GM18508 (cell line): ENCODE results near the gene FGF8.
"Not testable (repeated sequence)": the region's sequence is repeated elsewhere in the genome, so short reads cannot be mapped to it uniquely, and the experiment has no call there.

ENCODE experiments used
- ATAC-seq: cut with Tn5 transposase; IDR thresholded peaks from one replicate; pipeline ENCODE4 v1.9.1; 2021; ENCODE audit warnings: moderate number of reproducible peaks; ENCODE audit not compliant: insufficient read depth, unreplicated experiment

The FGF8 gene

GRCh38 chr10:101775273-101776160 is at the start of gene FGF8:
FGF8 (minus strand) TSS chr10:101776114; CDS start chr10:101775900, 214 bp downstream.
- ATAC-seq, result no peak

- ATAC-seq, result no peak
Observed at GRCh38 chr10:101824736-101825135, 48.8 kb upstream of the FGF8 start.

GRCh38 chr10:101818872-101819633 is 43.1 kb upstream of the FGF8 start:
- ATAC-seq, result peak; percentile 2

- ATAC-seq, result peak; percentile 76
Observed at GRCh38 chr10:101818119-101818871, 42.4 kb upstream of the FGF8 start, which contains the start of gene OGA. OGA (minus strand) TSS chr10:101818444; CDS start chr10:101818022, 422 bp downstream.

- no peak for ATAC-seq
Observed at GRCh38 chr10:101817337-101818118, 41.6 kb upstream of the FGF8 start.

- no peak for ATAC-seq
Observed at GRCh38 chr10:101816913-101817336, 41.0 kb upstream of the FGF8 start.

- ATAC-seq, result no peak
Observed at GRCh38 chr10:101816376-101816775, 40.5 kb upstream of the FGF8 start.

- no peak for ATAC-seq
Observed at GRCh38 chr10:101814466-101815071, 38.7 kb upstream of the FGF8 start.

GRCh38 chr10:101812606-101813005 is 36.7 kb upstream of the FGF8 start:
- ATAC-seq, result no peak

- no peak for ATAC-seq
Observed at GRCh38 chr10:101807158-101807557, 31.2 kb upstream of the FGF8 start.

GRCh38 chr10:101803511-101803910 is 27.6 kb upstream of the FGF8 start:
- no peak for ATAC-seq

- ATAC-seq, result no peak
Observed at GRCh38 chr10:101797403-101798059, 21.6 kb upstream of the FGF8 start.

GRCh38 chr10:101793526-101793925 is 17.6 kb upstream of the FGF8 start:
- no peak for ATAC-seq

- no peak for ATAC-seq
Observed at GRCh38 chr10:101789686-101790085, 13.8 kb upstream of the FGF8 start.

- ATAC-seq, result not testable (repeated sequence)
Observed at GRCh38 chr10:101789231-101789630, 13.3 kb upstream of the FGF8 start.

- no peak for ATAC-seq
Observed at GRCh38 chr10:101785801-101786200, 9.9 kb upstream of the FGF8 start.

GRCh38 chr10:101784558-101784957 is 8.6 kb upstream of the FGF8 start:
- ATAC-seq, result no peak

- ATAC-seq, result no peak
Observed at GRCh38 chr10:101783736-101784118, 7.8 kb upstream of the FGF8 start.
